ENCODE results near the gene SEPTIN10. TPM values are rescaled to one million over a fixed set of nuclear protein-coding genes. Genes with fewer than 3 reads are reported as not detected.

SEPTIN10 gene
- total RNA-seq, 1 experiment from 2014 or later = 31.5 TPM

DNA sequence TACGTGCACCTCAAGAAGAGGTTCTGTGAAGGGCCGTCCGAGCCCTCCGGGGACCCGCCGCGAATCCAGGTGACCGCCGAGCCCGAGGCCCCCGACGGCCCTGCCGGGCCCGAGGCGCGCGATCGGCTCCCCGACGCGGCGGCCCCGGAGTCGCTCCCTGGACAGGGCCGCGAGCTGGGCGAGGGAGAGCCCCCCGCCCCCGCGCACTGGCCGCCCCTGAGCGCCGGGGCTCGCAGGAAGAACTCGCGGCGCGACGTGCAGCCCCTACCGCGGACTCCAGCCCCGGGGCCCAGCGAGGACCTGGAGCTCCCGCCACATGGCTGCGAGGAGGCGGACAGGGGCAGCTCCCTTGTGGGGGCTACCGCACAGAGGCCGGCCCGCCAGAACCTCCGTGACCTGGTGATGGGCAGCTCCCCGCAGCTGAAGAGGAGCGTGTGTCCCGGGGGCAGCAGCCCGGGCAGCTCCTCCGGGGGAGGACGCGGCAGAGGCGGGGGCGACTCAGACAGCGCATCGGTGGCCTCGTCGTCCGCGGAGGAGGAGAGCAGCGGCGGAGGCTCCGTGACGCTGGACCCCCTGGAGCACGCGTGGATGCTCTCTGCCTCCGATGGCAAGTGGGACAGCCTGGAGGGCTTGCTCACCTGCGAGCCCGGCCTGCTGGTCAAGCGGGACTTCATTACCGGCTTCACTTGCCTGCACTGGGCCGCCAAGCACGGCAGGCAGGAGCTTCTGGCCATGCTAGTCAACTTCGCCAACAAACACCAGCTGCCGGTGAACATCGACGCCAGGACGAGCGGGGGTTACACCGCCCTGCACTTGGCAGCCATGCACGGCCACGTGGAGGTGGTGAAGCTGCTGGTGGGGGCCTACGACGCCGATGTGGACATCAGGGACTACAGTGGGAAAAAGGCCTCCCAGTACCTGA, 1.2 kb upstream of the SEPTIN10 start:
- Histone ChIP-seq H3K9me3 (no peaks in the 10 kb centered on the region), H3K4me3 (peak overlapping the region; percentile 83), H3K36me3 (peaks cover 12% of the 10 kb centered on the region), H3K27me3 (no peaks in the 10 kb centered on the region)
- DNase-seq = peak; percentile 57

DNA sequence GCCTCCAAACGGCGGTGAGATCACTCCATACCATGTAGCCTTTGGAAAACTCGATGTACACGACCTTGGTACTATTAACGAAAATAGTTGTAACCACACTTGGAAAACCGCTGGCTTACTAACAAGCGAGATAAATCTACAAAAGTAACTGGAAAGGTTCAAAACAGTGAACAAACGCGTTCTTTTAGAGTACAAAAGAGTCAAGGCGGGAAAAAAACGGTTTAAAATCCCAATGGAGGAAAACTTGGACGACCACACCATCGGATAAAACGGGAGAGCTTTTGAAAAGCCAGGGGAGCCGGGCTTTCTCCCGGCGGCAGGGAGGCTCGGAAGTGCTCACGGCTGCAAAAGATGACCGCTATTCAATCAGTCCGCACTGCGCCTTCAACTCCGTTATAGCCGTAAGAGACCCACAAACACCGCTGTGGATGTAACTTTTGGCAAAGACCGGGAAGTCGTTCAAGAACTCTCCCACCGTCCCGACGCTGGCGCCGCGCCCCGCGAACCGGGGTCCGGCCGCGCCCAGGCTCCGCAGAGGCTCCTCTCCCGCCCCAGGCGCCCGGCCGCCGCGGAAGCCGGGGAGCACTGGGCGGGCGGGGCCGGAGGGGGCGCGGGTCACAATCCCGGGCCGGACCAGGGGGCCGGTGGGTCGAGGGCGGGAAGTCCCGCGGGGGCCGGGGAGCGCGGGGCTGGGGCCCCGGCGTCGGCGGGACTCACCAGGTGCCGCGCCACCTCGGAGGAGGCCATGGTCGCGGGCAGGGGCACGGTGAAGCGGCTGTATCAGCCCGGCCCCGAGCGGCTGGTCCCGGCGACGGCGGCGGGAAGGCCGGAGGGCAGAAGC, 465 bp downstream of the SEPTIN10 start:
- Histone ChIP-seq H3K4me3 (peak overlapping the region; percentile 83), H3K36me3 (peaks cover 12% of the 10 kb centered on the region), H3K9me3 (no peaks in the 10 kb centered on the region), H3K27me3 (no peaks in the 10 kb centered on the region)
- peak; percentile 69 for DNase-seq

DNA sequence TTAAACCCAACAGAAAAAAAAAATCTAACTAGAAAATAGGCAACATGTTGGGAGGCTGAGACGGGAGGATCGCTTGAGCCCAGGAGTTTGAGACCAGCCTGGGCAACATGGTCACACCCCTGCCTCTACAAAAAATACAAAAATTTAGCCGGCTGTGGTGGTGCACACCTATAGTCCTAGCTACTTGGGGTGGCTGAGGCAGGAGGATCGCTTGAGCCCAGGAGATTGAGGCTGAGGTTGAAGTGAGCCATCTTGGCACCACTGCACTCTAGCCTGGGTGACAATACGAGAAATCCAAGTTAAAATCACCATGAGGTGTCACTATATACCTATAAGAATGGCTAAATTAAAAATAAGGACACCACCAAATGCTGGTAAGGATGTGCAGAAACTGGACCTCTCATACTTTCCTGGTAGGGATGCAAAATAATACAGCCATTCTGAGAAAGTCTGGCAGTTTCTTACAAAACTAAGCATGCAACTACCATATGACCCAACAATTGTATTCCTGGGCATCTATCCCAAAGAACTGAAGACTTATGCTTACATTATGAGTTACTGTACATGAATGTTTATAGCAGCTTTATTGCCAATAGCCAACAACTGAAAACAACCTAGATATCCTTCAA, 2.2 kb downstream of the SEPTIN10 start:
- Histone ChIP-seq H3K27me3 (no peaks in the 10 kb centered on the region), H3K9me3 (no peaks in the 10 kb centered on the region), H3K4me3 (peak overlapping the region; percentile 83), H3K36me3 (peaks cover 12% of the 10 kb centered on the region)
- DNase-seq = no peak

DNA sequence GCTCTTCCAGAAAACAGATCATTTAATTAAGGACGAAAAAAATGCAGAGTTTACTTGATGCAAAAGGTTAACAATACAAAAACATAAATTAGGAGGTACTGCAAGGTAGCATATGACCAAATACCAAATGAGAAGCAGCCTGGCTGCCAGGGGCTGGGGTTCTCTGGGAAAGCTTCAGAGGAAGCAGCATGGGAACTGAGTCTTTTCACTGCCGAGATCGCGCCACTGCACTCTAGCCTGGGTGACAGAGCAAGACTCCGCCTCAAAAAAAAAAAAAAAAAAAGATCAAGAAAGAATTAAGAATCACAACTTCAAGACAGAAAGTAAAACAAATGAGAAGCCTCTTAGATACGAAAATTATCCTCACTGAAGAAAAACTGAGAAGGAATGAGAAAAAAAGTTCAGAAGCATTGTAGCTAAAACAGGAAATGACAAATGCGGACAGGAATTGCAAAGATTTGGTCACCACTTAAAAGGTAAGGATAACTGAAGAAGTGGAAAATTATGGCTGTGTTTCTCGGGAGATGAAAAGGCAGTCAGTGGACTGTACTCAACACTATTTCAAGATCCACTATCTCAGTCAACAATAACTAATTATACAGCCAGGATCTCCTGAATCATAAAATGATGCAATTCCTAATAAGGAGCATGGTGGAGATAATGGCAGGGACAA, 4.3 kb downstream of the SEPTIN10 start:
- Histone ChIP-seq H3K4me3 (no peak overlapping the region), H3K36me3 (peaks cover 3% of the 10 kb centered on the region), H3K9me3 (no peaks in the 10 kb centered on the region), H3K27me3 (no peaks in the 10 kb centered on the region)
- DNase-seq = no peak

DNA sequence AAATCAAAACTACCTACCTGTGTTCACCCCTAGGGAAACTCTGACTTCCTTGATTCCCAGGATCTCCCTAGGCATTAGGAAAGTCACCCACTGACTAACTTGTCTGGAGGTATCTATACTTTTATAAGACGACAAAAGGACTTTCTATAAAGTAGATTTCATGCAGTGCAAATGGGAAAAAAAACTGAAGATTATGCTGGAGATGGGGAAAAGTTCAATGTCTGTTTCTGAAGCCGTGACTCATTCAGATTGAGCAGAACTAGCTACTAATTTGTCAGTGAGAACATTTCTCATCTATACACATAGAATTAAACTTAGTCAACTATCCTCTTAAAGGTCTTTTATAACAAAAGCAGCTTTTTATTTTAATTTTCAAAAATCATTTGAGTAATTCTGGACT, 6.0 kb downstream of the SEPTIN10 start:
- no peak overlapping the region for H3K4me3 ChIP-seq

DNA sequence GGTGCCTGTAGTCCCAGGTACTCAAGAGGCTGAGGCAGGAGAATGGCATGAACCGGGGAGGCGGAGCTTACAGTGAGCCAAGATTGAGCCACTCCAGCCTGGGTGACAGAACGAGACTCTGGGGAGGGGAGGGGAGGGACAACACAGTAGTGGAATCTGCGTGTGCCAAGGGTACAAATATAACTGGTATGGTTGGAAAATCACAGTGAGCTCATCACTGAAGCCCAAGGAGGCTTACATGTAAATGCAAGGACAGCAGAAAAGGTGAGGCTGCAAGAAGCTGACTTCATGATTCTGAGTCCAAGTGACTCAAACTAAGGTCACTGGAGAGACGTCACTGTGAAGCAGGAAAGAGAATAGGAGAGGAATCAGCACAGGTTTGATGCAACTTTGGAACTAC, 9.2 kb downstream of the SEPTIN10 start:
- peak; percentile 13 for DNase-seq
- H3K36me3 ChIP-seq = no peaks in the 10 kb centered on the region; the same call in none of the 2 replicates
- no peaks in the 10 kb centered on the region for H3K27me3 ChIP-seq
- H3K9me3 ChIP-seq = no peaks in the 10 kb centered on the region
- no peak overlapping the region for H3K4me3 ChIP-seq

More for the DNA sequence above, 6.0 kb downstream of the SEPTIN10 start:
- no peak for DNase-seq
- H3K9me3 ChIP-seq = no peaks in the 10 kb centered on the region
- peaks cover 3% of the 10 kb centered on the region for H3K36me3 ChIP-seq
- no peaks in the 10 kb centered on the region for H3K27me3 ChIP-seq

DNA sequence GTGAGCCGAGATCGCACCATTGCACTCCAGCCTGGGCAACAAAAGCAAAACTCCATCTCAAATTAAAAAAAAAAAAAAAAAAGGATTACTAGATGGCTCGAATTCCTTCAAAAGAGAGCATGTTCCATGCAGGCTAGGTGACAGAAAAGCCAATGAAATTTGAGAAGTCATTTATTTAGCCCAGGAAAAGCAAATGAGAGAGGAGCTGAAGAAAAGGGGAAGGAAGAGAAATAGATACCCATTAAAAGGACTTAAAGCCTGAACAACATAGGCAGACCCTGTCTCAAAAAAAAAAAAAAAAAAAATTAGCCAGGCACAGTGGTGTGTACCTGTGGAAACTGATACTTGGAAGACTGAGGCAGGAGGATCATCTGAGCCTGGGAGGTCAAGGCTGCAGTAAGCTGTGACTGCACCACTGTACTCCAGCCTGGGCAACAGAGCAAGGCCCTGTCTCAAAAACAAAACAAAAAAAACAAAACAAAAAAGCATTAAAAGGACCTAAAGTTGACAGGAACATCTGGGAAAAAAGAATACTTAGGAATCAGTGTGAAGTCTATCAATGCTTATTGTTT, 11.1 kb downstream of the SEPTIN10 start:
- no peaks in the 10 kb centered on the region for H3K27me3 ChIP-seq

DNA sequence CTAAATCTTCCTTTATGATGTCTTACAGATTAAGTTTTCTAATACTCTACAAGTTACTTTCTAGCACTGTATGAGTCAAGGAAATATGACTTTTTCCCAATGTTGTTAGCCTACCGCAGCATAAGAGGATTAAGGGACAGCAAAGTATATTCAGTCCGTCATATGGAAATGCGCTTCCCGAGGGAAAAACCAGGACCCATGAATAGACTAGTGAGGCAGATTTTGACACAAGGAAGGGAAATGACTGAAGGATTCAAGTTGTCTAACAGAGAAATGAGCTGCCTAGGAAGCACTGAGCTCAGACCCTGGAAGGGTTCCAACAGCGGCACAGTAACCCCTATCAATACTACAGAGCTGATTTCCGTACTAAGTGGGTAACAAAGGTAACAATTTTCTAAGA, 12.0 kb downstream of the SEPTIN10 start:
- no peak overlapping the region for H3K4me3 ChIP-seq
- no peak for DNase-seq
- H3K36me3 ChIP-seq = no peaks in the 10 kb centered on the region; the same call in 1 of the 2 replicates
- no peaks in the 10 kb centered on the region for H3K27me3 ChIP-seq
- no peaks in the 10 kb centered on the region for H3K9me3 ChIP-seq

More for the DNA sequence above, 11.1 kb downstream of the SEPTIN10 start:
- H3K36me3 ChIP-seq = no peaks in the 10 kb centered on the region; the same call in 1 of the 2 replicates
- no peak for DNase-seq
- no peaks in the 10 kb centered on the region for H3K9me3 ChIP-seq
- no peak overlapping the region for H3K4me3 ChIP-seq

DNA sequence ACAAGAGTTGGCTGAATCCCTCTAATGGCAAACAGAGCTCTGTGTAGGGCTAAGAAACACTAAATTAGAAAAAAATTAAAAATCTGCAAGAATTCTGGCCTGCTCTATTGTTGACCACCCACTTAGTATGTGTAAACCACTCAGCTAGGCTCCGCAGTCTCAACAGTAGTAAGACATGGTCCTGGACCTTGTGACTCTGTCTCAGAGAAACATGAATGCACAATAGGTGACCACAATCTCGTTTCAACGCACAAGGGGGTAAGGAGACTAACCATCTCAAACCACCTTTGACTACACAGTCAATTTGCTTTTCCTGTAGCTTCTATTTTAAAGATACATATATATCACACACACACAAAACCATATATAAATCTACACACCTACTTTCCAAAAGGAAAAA, 16.5 kb downstream of the SEPTIN10 start:
- H3K36me3 ChIP-seq = no peaks in the 10 kb centered on the region; the same call in 1 of the 2 replicates
- no peaks in the 10 kb centered on the region for H3K27me3 ChIP-seq
- no peak overlapping the region for H3K4me3 ChIP-seq
- no peaks in the 10 kb centered on the region for H3K9me3 ChIP-seq
- no peak for DNase-seq

DNA sequence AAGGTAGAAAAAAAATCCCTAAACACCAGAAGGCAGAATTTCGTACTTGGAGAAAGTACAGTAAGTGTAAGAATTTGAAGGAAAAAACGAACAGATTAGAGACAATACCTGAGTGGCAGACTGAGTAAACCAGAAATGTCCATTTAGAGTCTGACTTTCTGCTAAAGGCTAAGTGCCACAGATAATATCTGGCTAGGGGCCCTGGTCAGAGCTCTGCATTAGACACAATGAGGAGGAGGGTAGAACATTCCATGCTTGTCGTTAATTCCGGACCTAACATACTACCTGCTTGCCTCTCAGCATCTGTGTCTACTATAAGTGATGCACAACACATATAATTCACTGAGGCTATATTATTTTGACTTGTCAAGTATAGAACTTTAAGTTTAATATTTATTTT, 18.1 kb downstream of the SEPTIN10 start:
- DNase-seq = no peak
- H3K9me3 ChIP-seq = no peaks in the 10 kb centered on the region
- H3K36me3 ChIP-seq = no peaks in the 10 kb centered on the region
- H3K4me3 ChIP-seq = no peak overlapping the region
- H3K27me3 ChIP-seq = no peaks in the 10 kb centered on the region

DNA sequence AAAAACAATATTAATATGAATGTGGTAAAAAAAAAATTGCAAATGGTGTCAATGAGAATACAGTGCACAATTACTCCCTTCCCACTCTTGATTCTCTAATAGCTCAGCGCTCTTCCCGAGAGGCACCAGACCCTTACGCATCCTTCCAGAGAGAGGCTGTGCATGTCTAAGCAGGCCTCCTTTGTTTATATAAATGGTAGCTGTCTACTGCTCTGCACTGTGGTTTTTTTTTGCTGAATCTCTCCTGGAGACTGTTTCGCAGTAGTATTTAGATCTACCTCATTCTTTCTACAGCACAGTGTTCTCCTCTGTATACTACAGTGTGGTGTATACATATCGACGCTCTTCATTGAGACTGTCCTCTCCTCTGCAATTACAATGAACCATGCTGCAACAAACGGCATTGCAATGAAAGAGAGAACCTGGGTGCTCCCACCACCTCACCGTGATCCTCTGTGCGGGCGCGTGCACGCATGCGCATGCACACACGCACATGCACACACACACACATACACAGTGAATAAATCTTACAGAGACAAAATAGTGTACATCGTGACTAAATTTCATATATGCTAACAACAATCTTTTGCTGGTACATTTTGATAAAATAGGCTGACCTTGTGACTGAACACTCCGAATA, 19.4 kb downstream of the SEPTIN10 start:
- H3K4me3 ChIP-seq = no peak overlapping the region
- DNase-seq = no peak
- H3K27me3 ChIP-seq = no peaks in the 10 kb centered on the region
- H3K36me3 ChIP-seq = no peaks in the 10 kb centered on the region
- no peaks in the 10 kb centered on the region for H3K9me3 ChIP-seq

DNA sequence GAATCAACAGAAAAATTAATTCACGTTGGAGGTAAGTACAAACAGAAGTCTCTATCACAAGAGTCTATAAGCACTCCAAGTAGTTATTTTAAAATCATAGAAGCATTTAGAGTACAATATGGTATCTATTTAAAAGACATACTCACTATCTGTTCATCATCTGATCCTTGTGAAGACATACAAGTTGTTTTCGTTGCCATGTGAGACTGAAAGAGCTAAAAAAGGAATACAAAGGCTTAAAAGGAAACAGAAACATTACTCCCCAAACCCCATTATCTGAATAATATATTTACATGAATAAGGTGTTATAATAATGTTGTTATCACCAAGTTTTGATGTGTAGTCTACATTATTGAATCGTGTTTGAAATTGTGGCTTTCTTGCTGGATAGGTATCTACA, 20.9 kb downstream of the SEPTIN10 start:
- H3K4me3 ChIP-seq = no peak overlapping the region
- no peak for DNase-seq
- no peaks in the 10 kb centered on the region for H3K36me3 ChIP-seq
- no peaks in the 10 kb centered on the region for H3K27me3 ChIP-seq
- no peaks in the 10 kb centered on the region for H3K9me3 ChIP-seq

DNA sequence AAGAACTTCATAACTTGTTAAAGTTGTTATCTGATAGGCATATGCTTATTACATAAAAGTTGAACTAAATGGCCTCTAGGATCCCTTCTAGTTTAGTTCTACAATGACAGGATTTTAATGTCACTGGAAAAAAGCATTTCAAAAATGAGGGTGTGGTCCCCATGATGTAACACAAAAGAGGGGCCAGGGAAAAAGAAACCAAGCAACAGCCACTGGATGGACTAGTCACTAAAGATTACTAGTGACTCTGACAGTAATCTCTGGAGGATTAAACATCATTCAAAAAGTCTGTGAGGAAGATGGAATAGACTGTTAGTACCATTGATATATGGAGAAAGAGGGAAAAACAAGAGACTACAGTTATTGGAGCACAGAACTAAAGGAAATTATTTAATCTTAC, 22.6 kb downstream of the SEPTIN10 start:
- H3K36me3 ChIP-seq = no peaks in the 10 kb centered on the region
- no peak overlapping the region for H3K4me3 ChIP-seq
- no peaks in the 10 kb centered on the region for H3K9me3 ChIP-seq
- DNase-seq = no peak
- H3K27me3 ChIP-seq = no peaks in the 10 kb centered on the region

DNA sequence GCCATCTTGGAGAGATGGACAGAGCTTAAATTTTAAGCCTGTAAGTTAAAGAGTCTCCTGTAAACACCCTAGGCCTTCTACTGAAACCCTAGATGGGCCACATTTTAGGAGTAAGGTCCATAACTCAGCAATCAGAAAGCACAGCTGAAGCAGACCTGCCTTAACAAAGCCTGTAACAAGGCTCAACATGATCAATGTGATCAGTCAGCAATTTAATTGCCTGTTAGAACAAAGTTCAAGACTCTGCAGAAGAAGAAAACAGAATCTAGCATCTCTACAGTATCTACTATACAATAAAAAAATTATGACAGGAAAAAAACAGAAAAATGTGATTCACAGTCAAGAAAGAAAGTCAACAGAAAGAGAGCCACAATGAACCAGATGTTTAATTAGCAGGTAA, 27.1 kb downstream of the SEPTIN10 start:
- Histone ChIP-seq H3K9me3 (no peaks in the 10 kb centered on the region), H3K36me3 (peaks cover 17% of the 10 kb centered on the region)
- no peak for DNase-seq

DNA sequence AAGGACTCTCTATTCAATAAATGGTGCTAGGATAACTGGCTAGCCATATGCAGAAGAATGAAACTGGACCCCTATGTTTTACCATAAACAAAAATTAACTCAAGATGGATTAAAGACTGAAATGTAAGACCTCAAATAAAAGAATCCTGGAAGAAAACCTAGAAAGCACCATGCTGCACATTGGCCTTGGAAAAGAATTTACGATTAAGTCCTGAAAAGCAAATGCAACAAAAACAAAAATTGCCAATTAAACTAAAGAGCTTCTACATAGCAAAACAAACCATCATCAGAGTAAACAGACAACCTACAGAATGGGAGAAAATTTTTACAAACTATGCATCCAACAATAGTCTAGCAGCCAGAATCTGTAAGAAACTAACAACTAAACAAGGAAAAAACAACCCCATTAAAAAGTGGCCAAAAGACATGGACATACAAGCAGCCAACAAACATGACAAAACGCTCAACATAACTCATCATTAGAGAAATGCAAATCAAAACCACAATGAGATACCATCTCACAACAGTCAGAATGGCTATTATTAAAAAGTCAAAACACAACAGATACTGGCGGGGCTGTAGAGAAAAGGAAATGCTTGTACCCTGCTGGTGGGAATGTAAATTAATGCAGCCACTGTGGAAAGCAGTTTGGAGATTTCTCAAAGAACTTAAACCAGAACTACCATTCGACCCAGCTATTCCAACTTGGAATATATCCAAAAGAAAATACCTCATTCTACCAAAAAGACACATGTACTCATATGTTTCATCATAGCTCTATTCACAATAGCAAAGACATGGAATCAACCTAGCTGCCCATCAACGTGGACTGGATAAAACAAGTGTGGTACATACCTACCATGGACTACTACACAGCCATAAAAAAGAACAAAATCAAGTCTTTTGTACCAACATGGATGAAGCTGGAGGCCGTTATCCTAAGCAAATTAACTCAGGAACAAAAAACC, 30.6 kb downstream of the SEPTIN10 start:
- H3K9me3 ChIP-seq = no peaks in the 10 kb centered on the region
- no peak for DNase-seq
- H3K27me3 ChIP-seq = no peaks in the 10 kb centered on the region
- no peak overlapping the region for H3K4me3 ChIP-seq
- peaks cover 17% of the 10 kb centered on the region for H3K36me3 ChIP-seq

More for the DNA sequence above, 27.1 kb downstream of the SEPTIN10 start:
- H3K4me3 ChIP-seq = no peak overlapping the region
- H3K27me3 ChIP-seq = no peaks in the 10 kb centered on the region
